GM21515 (cell line): ENCODE measurements around the gene HDAC8.
"Not testable (repeated sequence)": the region's sequence is repeated elsewhere in the genome, so short reads cannot be mapped to it uniquely, and the experiment has no call there.

Experiments used
- ATAC-seq: cut with Tn5 transposase; IDR thresholded peaks from one replicate; pipeline ENCODE4 v1.9.1; 2021; ENCODE audit not compliant: unreplicated experiment

HDAC8 gene

DNA sequence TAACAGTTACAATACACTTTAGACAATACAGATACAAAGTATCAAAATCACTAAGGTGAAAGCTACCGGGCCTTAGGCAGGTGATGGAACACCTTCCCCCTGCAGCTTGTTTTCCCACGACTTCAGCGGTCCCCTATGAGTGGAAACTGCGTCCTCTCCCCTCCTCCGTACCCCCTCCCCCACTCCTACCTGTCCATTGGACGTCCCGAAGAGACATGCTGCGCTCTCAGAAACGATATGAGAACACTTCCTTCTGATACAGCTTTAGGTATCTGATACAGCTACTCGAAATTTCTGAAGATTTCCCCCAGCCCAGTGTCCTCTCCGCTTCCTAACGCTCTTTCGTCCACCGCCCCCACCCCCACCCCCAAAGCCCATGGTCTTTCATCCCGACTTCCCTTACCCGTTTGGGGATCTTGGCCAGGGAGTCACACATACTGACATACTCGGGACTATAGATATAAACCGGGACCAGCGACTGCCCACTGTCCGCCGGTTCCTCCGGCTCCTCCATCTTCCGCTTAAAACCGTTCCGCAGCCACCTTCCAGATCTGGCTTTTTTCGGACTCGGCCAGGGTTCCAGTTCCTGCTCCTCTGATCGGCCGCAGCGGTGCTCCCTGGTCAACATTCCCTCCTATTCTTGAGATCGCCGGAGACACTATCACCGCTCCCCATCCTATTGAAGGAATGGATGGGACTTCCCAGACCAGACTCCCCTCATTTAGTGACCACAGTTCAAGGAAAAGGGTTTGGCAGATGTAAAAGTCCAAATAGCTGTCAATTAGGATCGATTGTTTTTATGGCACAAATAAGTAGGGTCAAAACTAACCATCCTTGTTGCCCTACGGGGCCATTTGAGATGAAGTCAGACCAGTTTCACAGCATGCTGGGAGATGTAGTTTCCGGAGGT, at the start of gene HDAC8:
TSS of gene HDAC8 (minus strand) at position 596 of the 910 bp plus-strand sequence. CDS start at position 514, 82 bp downstream.
- peak; percentile 99 for ATAC-seq

- ATAC-seq, result no peak
These were observed 49.2 kb upstream of the HDAC8 start for GRCh38 chrX:72621625-72622485.

DNA sequence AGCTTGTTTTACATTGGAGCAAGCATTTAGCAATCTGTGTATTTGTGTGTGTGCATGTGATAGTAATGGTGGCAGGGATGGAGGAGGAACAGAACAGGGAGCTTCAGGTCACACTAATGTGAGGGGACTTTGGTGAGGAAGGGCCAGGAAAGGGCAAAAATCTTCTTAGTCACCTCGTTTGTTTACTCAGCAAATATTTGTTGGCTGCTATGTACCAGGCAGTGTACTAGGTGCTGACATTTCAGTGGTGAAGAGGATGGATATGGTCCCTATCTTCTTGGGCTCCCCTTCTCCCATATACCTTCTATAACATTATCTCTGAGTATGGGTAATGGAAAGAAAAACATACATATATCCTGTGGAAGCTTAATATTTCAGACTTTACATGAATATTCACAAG, 48.5 kb upstream of the HDAC8 start:
- ATAC-seq, result no peak

- no peak for ATAC-seq
These were observed 48.0 kb upstream of the HDAC8 start for GRCh38 chrX:72620550-72621145.

GRCh38 chrX:72609313-72609712, 36.7 kb upstream of the HDAC8 start:
- ATAC-seq, result no peak

DNA sequence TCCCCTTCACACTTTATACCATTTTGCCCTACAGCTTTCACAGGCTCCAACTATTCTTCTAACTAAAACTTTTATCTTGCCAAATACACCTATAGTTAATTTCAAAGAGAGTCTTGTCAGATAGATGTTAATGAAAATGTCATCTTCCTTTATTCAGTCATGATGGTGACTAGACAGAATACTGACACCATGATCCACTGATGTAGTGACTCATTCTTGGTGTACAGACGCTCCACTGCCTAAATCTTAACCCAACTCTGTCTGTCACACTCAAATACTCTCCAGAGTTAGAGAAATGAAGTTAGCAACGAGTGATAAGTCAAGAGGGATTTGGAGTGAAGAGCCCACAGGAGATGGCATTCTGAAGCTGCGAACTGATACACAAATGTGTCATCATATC, 32.1 kb upstream of the HDAC8 start:
- no peak for ATAC-seq

DNA sequence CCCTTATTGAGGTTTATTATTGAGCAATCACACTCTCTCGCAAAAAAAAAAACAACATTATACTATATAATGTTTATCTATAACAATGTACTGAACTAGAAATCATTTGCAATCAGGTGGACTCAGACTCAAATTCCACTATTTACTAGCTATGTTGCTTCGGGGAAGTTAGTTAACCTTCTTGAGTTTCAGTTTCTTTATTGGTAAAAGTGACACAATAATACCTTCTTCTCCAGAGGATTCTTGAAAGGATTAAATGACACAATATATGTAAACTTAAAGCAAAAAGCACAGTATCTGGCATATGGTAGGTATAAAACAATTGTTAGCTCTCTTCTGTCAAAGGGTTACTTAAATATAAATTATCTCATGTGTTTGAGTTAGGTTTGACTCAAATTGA, 31.5 kb upstream of the HDAC8 start:
- no peak for ATAC-seq

GRCh38 chrX:72591038-72591437, 18.4 kb upstream of the HDAC8 start:
- not testable (repeated sequence) for ATAC-seq

- no peak for ATAC-seq
These were observed 11.5 kb upstream of the HDAC8 start for GRCh38 chrX:72584163-72584562.

DNA sequence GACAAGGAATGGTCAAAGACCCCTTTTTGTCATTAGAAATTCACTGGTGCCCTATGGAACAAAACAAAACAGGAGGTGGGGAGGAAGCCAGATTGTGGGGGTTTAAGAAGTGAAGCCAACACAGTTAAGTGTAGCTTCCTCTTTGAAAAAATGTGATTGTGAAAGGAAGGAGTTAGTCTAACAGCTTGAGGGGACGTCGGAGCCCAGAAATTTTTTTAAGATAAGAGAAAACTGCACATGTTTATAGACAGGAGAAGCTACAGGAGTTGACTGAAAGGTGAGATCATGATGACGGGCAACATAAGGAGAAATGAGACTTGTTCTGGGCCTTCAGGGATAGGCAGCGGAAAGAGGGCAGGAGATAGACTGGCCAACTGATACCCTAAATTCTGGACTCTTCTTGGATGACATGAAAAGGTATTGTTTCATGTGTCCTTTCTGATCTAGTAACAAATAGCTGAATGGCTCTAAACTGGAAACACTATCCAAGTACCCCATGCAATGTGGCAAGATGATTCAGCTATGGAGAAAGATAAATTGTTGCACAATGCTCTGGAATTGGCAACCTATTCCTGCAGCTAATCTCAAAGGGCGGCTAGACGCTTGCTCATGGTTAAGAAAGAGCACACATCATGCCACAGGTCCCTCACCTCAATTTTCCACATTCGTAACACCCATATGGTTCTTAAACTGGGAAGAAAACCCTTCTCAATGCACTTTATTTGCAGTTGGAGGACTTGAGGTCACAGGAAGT, 3.7 kb upstream of the HDAC8 start:
- no peak for ATAC-seq

DNA sequence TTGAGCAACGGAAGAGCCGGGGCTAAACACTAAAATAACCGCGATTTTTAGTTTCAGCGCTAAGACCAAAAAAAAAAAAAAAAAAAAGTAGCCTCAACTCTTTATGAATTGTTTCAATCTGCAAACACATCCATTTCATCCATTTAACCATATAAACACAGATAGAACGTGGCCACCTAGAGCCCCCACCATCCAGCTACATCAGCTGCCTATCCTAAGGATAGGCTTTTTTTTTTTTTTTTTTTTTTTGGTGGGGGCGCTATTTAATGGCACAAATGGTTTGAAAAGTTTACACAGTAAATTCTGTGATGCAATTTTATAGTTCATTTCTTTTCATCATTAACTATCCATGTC, 492 bp upstream of the HDAC8 start:
- peak; percentile 28 for ATAC-seq

DNA sequence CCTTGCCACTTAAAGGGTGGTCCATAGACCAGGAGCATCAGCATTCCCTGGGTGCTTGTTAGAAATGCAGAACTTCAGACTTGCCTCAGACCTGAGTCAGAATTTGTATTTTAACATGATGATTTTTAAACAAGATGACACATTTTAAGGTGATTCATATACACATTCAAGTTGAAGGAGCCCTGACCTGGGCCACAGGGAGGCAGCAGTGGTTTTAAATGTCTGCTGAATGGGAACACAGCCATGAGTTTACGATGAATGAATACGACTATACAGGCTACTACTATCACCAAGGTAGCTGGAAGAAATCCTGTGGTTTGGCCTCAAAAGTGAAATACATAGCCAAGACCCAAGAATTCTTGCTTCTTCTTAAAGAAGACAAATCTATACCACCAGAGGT, 2.9 kb downstream of the HDAC8 start:
- ATAC-seq, result no peak

GRCh38 chrX:72568406-72569092, 4.1 kb downstream of the HDAC8 start:
- ATAC-seq, result no peak

DNA sequence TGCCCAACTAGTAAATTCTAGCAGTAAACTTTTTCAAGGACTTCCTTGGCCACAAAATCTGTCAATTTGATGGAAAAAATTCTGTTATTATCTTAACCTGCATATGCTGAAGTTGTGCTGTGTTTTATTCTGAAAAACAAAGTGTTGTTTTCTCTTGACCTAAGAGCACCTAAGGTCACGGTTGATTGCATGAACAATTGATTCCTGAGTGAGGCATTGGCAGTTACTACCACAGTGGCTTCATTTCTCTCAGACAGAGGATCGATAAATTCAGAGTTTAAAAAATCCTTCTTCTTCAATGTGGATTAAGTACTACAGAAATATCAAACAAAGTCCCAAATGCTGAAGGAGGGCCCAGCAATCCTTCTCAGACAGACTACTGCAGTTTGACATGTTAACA, 6.2 kb downstream of the HDAC8 start:
- no peak for ATAC-seq

- ATAC-seq, result not testable (repeated sequence)
These were observed 13.0 kb downstream of the HDAC8 start for GRCh38 chrX:72559655-72560054.

- no peak for ATAC-seq
These were observed 18.0 kb downstream of the HDAC8 start for GRCh38 chrX:72554448-72555140.

DNA sequence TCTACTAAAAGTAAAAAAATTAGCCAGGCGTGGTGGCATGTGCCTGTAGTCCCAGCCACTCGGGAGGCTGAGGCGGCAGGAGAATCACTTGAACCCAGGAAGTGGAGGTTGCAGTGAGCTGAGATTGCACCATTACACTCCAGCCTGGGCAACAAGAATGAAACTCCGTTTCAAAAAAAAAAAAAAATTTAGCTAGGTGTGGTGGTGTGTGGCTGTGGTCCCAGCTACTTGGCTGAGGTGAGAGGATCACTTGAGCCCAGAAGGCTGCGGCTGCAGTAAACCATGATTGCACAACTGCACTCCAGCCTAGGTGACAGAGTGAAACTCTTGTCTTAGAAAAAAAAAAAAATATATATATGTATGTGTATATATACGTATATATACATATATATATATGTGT, 20.2 kb downstream of the HDAC8 start:
- not testable (repeated sequence) for ATAC-seq

DNA sequence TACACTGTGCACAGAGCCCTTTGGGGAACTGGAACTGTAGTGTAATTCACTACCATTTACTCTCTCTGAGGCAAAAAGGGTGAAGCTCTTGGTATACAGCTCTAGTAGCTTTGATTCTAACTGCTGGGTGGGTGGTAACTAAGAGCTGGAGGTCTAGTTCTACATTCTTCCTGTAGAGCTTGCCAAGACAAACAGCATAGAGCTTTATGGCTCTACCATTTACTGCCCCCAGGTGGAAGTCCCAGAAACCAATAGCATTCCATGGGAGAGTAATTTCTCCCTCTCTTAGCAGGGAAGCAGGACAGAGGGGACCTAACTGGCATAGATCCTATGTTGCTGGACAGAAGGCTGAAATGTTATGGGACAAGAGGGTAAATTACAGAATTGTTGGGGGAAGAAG, 26.7 kb downstream of the HDAC8 start:
- no peak for ATAC-seq

- no peak for ATAC-seq
These were observed 32.3 kb downstream of the HDAC8 start for GRCh38 chrX:72540318-72540717.

- no peak for ATAC-seq
These were observed 32.8 kb downstream of the HDAC8 start for GRCh38 chrX:72539822-72540221.
